COR-L47 (cell line): ENCODE data around the gene MAST2.

Source experiments
- DNase-seq: peaks from one replicate; lab custom pipeline; 2025; lab: John Stamatoyannopoulos, UW

The MAST2 gene

DNA sequence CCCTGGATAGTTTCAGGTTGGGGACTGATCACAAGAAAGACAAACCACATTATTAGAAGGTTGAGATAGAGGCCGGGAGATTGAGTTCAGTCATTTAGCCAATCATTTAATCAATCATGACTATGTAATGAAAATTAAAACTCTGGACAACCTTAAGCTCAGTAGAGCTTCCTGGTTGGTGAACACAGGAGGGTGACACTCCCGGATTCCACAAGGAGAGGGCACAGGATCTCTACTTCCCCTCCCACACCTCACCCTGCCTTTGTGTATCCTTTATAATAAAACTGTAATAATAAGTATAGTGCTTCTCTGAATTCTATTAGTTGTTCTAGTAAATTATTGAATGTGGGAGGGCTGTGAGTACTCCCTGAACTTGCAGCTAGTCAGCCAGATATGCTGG, 178.9 kb downstream of the MAST2 start:
- DNase-seq = no peak

DNA sequence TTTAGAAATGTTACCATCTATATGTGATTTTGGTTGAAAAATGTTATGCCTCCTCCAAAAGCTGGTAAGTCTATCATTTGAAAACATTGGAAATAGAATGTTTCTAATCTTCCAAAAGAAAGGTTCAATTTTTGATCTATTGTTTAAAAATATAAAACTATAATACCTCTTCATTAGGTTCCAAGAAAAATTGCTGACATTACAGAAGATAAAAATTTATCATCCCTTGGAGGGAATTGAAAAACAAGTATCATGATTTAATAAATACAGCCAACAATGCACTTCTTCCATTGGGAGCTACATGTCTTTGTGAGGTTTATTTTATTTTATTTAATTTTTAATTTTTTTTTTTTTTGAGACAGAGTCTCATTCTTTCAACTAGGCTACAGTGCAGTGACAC, 180.6 kb downstream of the MAST2 start:
- DNase-seq = no peak

- no peak for DNase-seq
Observed at GRCh38 chr1:45987204-45987603, 183.8 kb downstream of the MAST2 start.

GRCh38 chr1:45989249-45989648, 185.8 kb downstream of the MAST2 start:
- no peak for DNase-seq

DNA sequence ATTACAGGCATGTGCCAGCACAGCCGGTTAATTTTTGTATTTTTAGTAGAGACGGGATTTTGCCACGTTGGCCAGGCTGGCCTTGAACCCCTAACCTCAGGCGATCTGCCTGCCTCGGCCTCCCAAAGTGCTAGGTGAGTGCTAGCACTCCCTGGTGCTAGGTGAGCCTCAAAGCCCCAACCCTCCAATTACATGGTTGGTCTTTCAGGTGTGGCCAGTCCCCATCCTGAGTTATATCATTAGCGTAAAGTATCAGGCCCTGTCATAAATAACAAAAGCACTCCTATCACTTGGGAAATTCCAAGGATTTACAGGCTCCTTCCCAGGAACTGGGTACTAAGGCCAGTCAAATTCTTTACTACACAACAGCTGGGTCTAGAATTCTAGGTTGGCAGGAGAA, 191.0 kb downstream of the MAST2 start:
- DNase-seq = no peak

- DNase-seq = no peak
Observed at GRCh38 chr1:45995298-45995697, 191.9 kb downstream of the MAST2 start.

GRCh38 chr1:45998020-45998617, 194.7 kb downstream of the MAST2 start:
- no peak for DNase-seq

DNA sequence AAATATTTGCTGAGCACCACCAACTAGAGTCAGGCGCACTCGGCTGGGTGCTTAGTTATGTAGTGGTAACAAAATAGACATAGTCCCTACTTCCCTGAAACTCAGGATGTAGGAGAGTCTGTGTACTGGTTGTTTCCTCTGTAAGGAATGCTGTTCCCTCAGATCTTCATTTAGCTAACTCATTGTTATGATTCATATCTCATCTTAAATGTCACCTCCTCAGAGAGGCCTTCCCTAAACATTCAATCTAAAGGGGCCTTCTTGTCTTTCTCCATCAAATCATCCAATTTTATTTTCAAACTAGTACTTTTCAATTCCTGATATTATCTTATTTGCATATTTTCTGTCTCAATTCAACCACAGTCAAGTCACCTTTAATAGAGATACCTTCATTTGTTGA, 196.1 kb downstream of the MAST2 start:
- DNase-seq = no peak

GRCh38 chr1:46001081-46001785, 197.8 kb downstream of the MAST2 start:
- no peak for DNase-seq

- no peak for DNase-seq
Observed at GRCh38 chr1:46002551-46003150, 199.2 kb downstream of the MAST2 start.

GRCh38 chr1:46003315-46003714, 199.9 kb downstream of the MAST2 start:
- DNase-seq = no peak

- no peak for DNase-seq
Observed at GRCh38 chr1:46004492-46004891, 201.1 kb downstream of the MAST2 start.

DNA sequence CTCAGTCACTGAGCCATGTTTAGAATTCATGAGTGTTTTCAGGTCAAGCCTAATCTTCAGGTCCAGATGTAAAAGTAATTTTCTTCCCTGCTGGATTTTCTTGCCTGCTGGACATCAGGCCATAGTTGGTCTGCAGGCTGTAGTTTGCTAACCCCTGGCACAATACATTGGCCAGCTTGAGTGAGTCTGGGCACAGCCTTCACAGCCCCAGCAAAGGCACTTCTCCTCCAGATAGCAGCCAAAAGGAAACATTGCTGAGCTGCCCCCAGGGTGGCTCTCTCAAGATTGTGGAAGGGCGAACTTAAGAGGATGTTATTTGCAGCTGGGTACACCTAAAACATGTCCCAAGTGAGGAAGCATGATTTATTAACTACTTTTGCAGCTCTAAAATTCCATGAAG, 202.2 kb downstream of the MAST2 start:
- DNase-seq = no peak

DNA sequence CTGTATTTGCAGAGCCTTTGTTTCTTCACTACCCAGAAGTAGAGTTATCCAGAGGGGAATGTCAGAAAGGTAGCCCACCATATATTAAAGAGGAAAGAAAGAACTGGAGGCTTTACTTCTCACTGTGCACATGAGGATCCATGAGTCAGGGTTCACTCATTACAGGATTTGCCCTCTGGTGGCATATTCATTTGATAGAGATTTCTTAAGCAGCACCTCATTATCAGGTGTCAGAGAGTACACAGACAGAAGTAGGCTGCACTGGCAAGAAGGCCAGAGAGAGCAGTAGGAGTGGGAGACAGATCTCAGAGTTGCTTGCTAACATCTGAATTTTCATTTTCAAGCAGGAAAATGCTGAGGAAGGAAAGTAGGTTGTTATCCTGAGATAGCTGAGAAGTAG, 205.2 kb downstream of the MAST2 start:
- DNase-seq = no peak

GRCh38 chr1:46010611-46011010, 207.2 kb downstream of the MAST2 start:
- DNase-seq = no peak

DNA sequence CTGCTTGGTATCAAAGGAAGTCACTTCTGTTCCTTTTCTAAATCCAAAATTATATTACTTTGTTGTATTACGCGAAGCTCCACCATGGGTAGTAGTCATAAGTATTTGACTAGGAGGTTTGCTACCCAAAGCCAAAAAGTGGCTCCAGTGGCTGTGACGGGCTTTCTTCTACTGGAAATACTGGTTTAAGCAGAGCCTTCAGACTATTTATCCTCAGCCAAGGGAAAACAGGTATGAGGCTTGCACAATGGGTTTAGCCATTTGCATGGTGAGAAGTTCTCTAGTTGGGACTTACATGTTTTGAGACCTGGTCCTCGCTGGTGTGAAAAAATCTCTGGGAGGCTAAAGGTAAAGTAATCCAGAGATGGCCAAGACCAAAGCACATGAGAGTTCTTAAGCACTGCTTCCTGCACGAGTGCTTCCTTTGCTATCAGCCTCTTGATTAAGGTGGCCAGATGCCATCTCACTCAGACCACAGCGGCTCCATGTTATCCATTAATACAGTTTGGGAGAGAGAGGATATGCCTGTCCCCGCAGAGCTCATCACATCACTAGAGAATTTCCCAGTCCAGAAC, 207.8 kb downstream of the MAST2 start:
- no peak for DNase-seq

DNA sequence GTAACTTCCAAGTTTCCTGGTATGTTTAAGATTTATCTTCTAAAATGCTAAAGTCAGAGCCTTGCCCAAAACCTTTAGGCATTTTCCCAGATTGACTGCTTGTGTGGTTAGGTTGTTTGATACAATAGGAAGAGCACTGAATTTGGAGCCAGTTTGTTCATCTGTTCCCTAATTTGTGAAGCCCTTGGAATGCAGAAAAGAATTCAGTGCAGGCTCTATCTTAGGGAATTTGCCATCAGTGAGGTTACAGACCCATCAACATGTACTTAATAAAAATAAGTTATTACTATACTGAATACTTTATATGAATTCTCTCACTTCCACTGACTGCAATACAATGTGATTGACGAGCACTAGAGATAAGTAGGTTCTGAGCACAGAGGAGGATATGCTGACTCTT, 208.8 kb downstream of the MAST2 start:
- no peak for DNase-seq

DNA sequence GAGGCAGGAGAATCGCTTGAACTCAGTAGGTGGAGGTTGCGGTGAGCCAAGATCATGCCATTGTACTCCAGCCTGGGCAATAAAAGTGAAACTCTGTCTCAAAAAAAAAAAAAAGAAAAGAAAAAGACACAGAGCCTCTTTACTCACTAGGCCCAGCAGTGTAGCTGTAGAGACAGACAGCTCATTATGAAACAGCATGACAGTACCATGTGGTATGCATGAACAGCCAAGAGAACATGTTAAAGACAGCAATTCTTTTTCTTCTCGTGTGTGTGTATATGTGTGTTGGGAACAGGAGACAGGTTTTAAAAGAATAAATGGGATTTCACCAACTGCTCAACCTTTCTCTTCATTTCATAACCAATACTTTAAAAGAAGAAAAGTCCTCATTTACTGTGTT, 210.2 kb downstream of the MAST2 start:
- no peak for DNase-seq

DNA sequence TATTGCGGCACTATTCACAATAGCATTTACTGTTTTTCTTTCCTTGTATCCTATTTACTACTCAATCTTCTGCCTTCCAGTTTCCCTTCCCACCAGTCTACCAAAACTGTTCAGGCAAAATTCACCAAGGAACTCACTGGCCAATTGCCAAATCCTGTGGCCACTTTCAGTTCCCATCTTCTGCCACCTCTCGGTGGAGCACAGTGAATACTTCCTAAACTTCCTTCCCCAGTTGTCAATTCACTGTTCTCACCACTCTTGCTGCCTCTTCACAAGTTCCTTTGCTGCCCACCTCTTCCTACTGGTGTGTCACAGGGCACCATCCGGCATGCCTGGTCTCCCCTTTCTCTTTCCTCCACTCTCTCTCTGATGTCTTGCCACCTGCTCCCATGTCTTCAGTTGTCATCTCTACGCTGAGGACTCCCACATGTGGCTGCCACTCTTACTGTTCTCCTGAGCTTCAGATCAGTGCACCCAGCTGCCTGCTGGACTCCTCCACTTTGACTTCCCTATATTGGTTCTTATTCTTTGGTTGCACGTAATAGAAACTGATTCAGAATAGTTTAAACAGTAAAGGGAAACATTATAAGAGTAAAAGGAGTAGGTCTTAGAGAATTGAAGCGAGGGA, 214.6 kb downstream of the MAST2 start:
- no peak for DNase-seq

- no peak for DNase-seq
Observed at GRCh38 chr1:46019348-46019747, 215.9 kb downstream of the MAST2 start.

GRCh38 chr1:46020010-46020409, 216.6 kb downstream of the MAST2 start:
- no peak for DNase-seq

GRCh38 chr1:46021046-46021996, 217.9 kb downstream of the MAST2 start:
- DNase-seq = no peak
